NK-92 treated with Interleukin-12 subunit alpha and Interleukin-12 subunit beta, amount 100 ng/mL, for 24 hours (cell line): Measurements from ENCODE around the gene GJC2.
"Not testable (repeated sequence)": the region's sequence is repeated elsewhere in the genome, so short reads cannot be mapped to it uniquely, and the experiment has no call there.

Experiments used
- DNase-seq: peaks from one replicate; lab custom pipeline; 2025; lab: John Stamatoyannopoulos, UW

Gene GJC2

GRCh38 chr1:228173528-228174481 lies 24.1 kb downstream of the GJC2 start:
- not testable (repeated sequence) for DNase-seq

- no peak for DNase-seq
These were observed 25.0 kb downstream of the GJC2 start for GRCh38 chr1:228174482-228175315.

DNA sequence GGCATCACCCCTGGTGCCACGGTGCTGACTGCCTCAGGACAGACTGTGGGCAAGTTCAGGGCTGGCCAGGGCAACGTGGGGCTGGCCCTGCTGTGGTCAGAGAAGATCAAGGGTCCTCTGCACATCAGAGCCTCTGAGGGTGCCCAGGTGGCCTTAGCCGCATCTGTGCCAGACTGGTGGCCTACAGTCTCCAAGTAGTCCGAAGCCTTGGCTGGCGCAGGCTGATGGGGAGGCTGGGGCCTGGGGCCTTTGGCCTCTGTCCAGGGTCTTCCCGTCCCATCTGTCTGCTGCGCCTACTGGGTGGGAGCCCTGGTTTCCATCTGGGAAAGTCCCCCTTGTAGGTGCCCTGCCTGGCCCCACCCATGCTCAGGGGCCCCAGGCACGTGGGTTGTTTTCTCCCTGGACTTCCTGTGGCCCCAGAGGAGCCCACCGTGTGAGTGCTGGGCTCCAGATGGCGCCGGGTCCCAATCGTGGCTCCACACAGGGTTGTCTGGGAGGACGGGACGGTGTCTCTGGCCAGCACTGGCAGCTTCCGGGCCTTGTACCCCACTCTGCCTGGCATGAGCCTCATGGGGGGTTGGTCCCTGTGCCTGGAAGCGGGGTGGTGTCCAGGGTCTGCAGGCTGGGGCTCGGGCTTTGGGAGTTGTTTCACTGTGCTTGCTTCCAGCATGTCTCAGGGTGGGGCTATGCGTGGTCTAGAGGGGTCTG lies 25.7 kb downstream of the GJC2 start:
- no peak for DNase-seq

GRCh38 chr1:228176024-228176395 lies 26.3 kb downstream of the GJC2 start:
- DNase-seq = no peak

- no peak for DNase-seq
These were observed 26.9 kb downstream of the GJC2 start for GRCh38 chr1:228176461-228177182.

- no peak for DNase-seq
These were observed 27.4 kb downstream of the GJC2 start for GRCh38 chr1:228177183-228177475.

DNA sequence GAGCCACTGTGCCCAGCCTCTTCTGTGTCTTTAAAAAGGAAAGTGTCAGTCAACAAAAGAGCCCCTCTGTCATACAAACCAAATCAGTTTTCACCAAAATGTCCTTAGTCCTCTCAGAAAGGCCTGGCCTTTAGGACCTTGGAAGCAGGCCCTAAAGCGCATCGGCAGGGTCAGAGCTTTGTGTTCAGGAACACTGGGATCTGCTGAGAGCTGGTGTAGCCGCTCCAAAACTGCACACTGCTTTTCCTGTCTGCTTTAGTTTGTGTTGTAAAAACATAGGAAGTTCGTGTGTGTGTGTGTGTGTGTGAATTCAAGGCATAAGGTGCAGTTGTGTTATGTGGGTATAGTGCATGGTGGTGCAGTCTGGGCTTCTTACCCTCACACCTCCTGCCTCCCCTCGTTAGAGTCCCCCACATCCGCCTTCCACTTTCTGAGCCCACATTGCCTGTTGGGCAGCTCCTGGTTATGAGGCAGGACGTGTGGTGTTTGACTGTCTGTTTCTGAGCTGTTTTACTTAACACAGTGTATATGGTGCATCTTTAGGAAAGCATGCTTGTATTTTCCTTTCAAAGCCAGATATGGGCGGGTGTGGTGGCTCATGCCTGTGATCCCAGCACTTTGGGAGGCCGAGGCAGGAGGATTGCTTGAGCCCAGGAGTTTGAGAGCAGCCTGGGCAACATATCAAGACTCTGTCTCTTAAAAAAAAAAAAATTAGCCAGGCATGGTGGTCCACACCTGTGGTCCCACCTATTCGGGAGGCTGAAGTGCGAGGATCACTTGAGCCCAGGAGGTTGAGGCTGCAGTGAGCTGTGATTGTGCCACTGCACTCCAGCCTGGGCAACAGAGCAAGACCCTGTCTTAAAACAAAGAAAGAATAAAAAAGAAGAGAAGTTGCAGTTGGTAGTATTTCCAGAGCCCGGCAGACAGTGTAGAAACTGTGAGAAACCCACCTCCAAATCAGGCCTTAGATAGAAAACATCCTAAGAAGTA lies 28.3 kb downstream of the GJC2 start:
- no peak for DNase-seq

DNA sequence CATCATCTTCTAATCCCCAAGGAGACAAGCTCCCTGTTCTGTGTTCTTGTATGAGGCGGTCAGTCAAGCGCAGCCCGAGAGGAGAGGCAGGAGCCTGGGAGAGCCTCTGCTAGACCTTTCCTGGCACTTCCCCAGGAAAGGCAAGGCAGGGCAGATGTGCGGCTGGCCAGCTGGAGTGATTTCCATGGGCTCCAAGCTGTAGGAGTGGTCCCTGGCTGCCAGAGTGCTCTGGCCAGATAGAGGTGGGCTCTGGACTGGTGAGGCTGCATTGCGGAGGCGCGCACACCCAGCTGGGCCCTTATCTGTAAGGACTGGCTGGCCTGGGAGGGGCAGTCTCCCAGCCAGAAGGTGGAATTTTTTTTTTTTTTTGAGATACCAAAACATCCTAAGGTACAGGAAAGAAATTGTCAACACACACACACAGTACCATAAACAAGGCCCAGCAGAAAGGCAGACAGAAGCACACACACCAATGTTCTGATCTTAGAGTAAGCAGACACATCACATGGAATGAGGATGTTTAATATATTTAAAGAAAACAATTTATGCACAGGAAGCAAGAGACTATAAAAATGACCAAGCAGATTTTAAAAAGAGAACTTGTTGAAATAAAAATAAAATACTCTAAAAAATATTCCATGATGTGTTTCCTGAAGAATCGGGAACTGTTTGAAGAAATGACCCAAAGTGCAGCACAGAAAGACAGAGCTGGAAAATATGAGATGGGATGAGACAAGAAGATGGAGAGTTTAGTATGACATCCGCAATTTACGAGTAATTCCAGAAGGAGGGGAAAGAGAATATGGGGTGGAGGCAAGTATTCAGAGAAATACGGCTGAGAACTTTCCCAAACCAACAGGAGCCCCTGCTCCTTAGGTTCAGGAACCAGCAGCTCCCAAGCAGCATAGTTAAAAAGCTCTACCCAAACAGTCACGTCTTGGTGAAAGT lies 29.3 kb downstream of the GJC2 start:
- DNase-seq = no peak

DNA sequence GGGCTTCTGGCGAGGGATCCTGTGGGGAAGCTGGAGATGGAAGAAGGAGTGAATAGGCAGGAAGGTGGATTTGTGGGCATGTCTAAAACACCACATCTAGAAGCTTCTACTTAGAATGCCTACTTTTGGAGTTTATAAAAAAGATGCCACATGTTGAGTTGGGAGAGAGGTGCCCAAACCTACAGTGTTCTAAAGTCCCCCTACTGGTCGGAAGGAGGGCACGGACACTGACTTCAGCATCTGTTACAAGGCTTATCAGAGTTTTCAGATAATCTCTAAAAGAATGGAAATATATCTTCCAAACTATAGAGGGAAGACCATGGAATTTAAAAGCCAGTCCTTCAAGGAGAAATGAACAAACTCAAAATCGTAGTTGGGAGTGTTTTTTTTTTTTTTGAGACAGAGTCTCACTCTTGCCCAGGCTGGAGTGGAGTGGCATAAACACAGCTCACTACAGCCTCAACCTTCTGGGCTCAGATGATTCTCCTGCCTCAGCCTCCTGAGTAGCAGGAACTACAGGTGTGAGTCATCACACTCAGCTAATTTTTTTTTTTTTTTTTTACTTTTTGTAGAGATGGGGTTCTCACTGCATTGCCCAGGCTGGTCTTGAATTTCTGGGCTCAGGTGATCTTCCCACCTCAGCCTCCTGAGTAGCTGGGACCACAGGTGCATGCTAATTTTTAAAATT lies 30.7 kb downstream of the GJC2 start:
- no peak for DNase-seq

DNA sequence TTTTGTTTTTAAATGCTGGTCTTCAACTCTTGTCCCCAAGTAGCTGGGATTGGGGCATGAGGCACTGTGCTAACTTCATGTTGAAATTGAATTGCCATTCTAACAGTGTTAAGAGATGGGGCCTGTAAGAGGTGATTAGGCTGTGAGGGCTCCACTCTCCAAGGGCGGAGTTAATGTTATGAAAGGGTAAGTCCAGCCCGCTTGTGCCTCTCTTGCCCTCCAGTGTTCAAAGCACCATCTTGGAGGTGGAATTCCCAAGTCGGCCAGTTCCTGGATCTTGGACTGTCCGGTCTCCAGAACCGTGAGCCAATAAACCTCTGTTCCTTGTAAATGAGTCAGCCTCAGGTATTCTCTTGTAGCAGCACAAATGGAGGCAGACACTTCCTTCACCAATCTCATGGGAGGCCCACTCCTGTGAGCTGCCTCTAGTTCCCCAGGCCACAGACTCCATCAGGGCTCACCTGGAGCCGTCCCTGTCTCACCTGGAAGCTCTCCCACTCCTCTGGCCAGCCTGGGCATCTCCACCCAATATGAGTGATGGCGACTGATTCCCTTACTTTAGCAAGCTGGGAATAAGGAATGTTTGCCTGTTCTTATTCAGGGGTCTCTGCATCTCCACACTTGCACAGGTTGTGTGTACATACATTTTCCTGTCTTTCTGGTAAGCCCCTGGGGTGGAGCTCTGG lies 31.4 kb downstream of the GJC2 start:
- no peak for DNase-seq

DNA sequence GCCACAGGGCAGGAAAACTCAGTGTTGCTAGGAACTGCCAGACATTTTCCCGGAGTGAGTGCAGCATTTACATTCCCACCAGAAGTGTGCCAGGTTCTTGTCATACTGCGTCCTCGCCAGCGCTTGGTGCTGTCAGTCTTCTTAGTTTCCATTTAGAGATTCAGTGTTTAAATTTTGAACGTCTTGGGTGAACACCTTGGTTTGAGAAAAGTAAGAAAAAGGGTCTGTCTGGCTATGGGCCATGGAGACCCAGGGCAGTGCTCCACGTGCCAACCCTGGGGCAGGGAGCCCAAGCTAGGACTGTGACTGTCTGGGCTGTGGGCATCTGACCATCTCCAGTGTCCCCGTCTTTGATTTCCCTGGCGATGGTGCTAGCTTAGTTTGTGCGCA lies 31.9 kb downstream of the GJC2 start:
- DNase-seq = no peak

DNA sequence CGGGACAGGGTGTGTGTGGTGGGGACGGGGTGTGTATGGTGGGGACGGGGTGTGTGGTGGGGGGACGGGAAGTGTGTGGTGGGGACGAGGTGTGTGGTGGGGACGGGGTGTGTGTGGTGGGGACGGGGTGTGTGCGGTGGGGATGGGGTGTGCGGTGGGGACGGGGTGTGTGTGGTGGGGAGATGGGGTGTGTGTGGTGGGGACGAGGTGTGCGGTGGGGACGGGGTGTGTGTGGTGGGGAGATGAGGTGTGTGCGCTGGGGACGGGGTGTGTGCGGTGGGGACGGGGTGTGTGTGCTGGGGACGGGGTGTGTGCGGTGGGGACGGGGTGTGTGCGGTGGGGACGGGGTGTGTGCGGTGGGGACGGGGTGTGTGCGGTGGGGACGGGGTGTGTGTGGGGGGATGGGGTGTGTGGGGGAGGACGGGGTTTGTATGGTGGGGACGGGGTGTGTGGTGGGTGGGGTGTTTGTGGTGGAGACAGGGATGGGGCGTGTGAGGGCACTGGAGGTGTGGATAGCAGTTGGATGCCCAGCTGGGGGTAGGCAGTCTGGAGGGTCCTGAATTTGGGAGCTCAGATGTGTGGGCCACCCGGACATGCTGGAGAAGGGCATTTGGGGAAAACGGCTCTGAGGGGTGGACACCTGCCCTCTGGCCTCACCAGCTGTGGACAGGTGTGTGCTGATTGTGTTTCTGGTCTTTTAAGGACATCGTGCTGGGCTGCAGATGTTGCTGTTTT lies 32.7 kb downstream of the GJC2 start:
- no peak for DNase-seq

DNA sequence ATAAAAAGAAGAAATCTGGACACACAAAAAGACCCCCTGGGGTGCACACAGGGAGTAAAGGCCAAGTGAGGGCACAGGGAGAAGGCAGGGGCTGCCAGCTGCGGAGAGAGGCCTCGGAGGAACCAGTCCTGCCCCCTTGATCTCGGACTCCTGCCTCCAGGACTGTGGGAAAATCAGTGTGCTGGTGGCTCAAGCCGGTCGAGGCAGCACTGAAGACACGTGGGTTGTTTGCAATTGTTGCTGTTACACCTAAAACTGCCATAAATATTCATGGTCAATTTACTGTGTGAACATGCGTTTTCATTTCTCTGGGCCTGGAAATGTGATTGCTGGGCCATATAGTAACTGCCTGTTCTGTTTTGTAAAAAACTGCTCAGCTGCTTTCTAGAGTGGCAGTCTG lies 34.4 kb downstream of the GJC2 start:
- DNase-seq = no peak

DNA sequence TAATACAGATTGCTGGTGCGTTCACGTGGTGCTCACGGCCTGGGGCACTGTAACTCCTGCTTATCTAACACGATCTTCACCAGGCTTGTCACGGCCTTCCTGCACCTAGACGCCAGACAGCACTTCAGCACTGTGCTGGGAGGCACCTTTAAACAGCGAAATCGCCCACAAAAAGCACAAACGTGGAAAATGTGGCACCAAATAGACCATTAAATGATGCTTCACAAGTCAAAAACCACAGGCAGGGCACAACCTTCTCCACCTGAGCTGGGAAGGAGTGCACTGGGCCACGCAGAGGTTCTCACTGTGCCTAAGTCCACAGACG lies 35.9 kb downstream of the GJC2 start:
- DNase-seq = no peak

DNA sequence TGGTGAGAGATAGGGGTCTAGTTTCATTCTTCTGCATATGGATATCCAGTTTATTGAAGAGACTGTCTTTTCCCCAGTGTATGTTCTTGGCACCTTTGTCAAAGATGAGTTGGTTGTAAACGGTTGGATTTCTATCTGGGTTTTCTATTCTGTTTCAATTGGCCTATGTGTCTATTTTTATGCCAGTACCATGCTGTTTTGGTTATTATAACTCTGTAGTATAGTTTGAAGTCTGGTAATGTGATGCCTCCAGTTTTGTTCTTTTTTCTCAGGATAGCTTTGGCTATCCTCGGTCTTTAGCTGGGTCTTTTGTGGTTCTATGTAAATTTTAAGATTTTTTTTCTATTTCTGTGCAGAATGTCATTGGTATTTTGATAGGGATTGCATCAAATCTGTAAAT lies 38.5 kb downstream of the GJC2 start:
- DNase-seq = not testable (repeated sequence)

DNA sequence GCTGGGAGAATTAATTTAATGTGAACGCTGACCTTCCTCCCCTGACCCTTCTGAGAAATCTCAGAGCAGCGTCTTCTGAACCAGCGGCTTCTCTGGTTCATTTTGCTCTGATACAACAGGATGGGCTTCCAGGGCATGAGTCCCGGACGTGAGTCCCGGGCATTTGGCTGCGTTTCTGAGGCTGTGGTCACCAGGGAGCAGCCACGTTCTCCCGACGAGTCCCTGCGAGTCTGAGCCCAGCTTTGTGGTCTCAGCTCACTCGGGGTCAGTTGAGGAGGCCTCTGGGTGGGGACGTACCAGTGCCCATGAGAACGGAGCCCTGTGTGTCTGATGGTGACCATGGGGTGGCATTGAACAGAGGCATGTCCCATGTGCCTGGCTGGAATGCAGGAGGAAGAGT lies 40.5 kb downstream of the GJC2 start:
- no peak for DNase-seq

- no peak for DNase-seq
These were observed 41.0 kb downstream of the GJC2 start for GRCh38 chr1:228190778-228191177.

GRCh38 chr1:228194436-228194835 lies 44.7 kb downstream of the GJC2 start:
- no peak for DNase-seq
